HG02798 (cell line): ENCODE results near the gene AQP5.
"Not testable (repeated sequence)": the region's sequence is repeated elsewhere in the genome, so short reads cannot be mapped to it uniquely, and the experiment has no call there.

Source experiments
- ATAC-seq: cut with Tn5 transposase; IDR thresholded peaks from one replicate; pipeline ENCODE4 v1.9.1; 2021; ENCODE audit warnings: mild to moderate bottlenecking; ENCODE audit not compliant: unreplicated experiment, poor library complexity

AQP5 gene

GRCh38 chr12:49975318-49975761, 13.7 kb downstream of the AQP5 start:
- ATAC-seq: no peak

GRCh38 chr12:49976557-49976956, 14.9 kb downstream of the AQP5 start:
- no peak for ATAC-seq

- no peak for ATAC-seq
These were observed 16.5 kb downstream of the AQP5 start for GRCh38 chr12:49978125-49978524.

- ATAC-seq: no peak
These were observed 17.4 kb downstream of the AQP5 start for GRCh38 chr12:49979016-49979586.

GRCh38 chr12:49979791-49980190, 18.1 kb downstream of the AQP5 start:
- no peak for ATAC-seq

- ATAC-seq: no peak
These were observed 19.1 kb downstream of the AQP5 start for GRCh38 chr12:49980501-49981349.

GRCh38 chr12:49982246-49983087, 20.8 kb downstream of the AQP5 start:
- ATAC-seq: no peak

GRCh38 chr12:49983892-49984291, 22.2 kb downstream of the AQP5 start:
- ATAC-seq: no peak

- ATAC-seq: no peak
These were observed 23.0 kb downstream of the AQP5 start for GRCh38 chr12:49984476-49985359.

- no peak for ATAC-seq
These were observed 24.3 kb downstream of the AQP5 start for GRCh38 chr12:49985981-49986380.

- ATAC-seq: not testable (repeated sequence)
These were observed 24.8 kb downstream of the AQP5 start for GRCh38 chr12:49986476-49986875.

- ATAC-seq: no peak
These were observed 26.1 kb downstream of the AQP5 start for GRCh38 chr12:49987625-49988303.

- not testable (repeated sequence) for ATAC-seq
These were observed 27.7 kb downstream of the AQP5 start for GRCh38 chr12:49989400-49989799.

- no peak for ATAC-seq
These were observed 28.6 kb downstream of the AQP5 start for GRCh38 chr12:49990273-49990672.

- no peak for ATAC-seq
These were observed 36.8 kb downstream of the AQP5 start for GRCh38 chr12:49998453-49998852.

GRCh38 chr12:50003595-50003994, 41.9 kb downstream of the AQP5 start:
- ATAC-seq: no peak

- ATAC-seq: no peak
These were observed 43.0 kb downstream of the AQP5 start for GRCh38 chr12:50004696-50005095.

- no peak for ATAC-seq
These were observed 43.5 kb downstream of the AQP5 start for GRCh38 chr12:50005175-50005574.

GRCh38 chr12:50006280-50006679, 44.6 kb downstream of the AQP5 start:
- ATAC-seq: no peak
